Stomach (tissue), 9 donors: Measurements from ENCODE around the gene WNT2B. TPM values are rescaled to one million over a fixed set of nuclear protein-coding genes. Genes with fewer than 3 reads are reported as not detected.

Experiments used
- DNase-seq, 2 donors: peaks; one replicate each; pipeline versions ENCODE4 v3.0.0 to v3.0.0-alpha.2; 2013 to 2019
- H3K27ac ChIP-seq, 5 donors: fragments of 200-600 bp in 4 of 5; sonication (generic) in 4 of 5; one replicate each; pipeline ENCODE4 v1.5.1; 2013 to 2019; ENCODE audit warnings: mild to moderate bottlenecking in 1 of 5, moderate library complexity in 1 of 5
- H3K27me3 ChIP-seq, 3 donors: fragments of 200-600 bp; sonication (generic); one replicate each; pipeline ENCODE4 v1.5.1; 2017 to 2019; ENCODE audit warnings: mixed run types in 1 of 3
- H3K36me3 ChIP-seq, 4 donors: fragments of 200-600 bp; sonication (generic); 1 replicate in 3 of 4; 2 replicates in 1 of 4; pipeline ENCODE4 v1.5.1; 2016 to 2019
- H3K4me1 ChIP-seq, 4 donors: fragments of 200-600 bp; sonication (generic); one replicate each; pipeline ENCODE4 v1.5.1; 2016 to 2019
- H3K4me3 ChIP-seq, 4 donors: fragments of 200-600 bp; sonication (generic) in 3 of 4; one replicate each; pipeline ENCODE4 v1.5.1; 2016 to 2019; ENCODE audit warnings: mild to moderate bottlenecking in 1 of 4
- H3K9me3 ChIP-seq, 4 donors: fragments of 200-600 bp; sonication (generic); one replicate each; pipeline ENCODE4 v1.5.1; 2016 to 2019
- CTCF ChIP-seq, 7 experiments: fragments of 450-650 bp in 4 of 7; fragments of 200-600 bp in 3 of 7; sonication (generic) in 3 of 7; IDR thresholded peaks; one replicate each; pipeline ENCODE4 v1.5.1; 2016 to 2019; ENCODE audit warnings: antibody characterized with exemption in 7 of 7, control low read depth in 2 of 7, mild to moderate bottlenecking in 1 of 7
- EP300 ChIP-seq: sonication (generic); formaldehyde crosslinking; IDR thresholded peaks from one replicate; pipeline ENCODE4 v1.6.1; 2017; ENCODE audit warnings: antibody characterized with exemption
- POLR2A ChIP-seq, 4 donors: fragments of 450-650 bp; IDR thresholded peaks; one replicate each; pipeline ENCODE4 v1.6.1; 2016; ENCODE audit warnings: antibody characterized with exemption in 4 of 4, control low read depth in 2 of 4, mild to moderate bottlenecking in 1 of 4, moderate library complexity in 1 of 4
- POLR2AphosphoS5 ChIP-seq, 3 donors: sonication (generic); formaldehyde crosslinking; IDR thresholded peaks; one replicate each; pipeline ENCODE4 v1.6.1; 2016; ENCODE audit warnings: antibody characterized with exemption in 3 of 3
- WGBS, 5 donors: extraction: QIAGEN DNeasy Blood & Tissue Kit in 3 of 5; methylation state at CpG; one replicate each; pipeline versions ENCODE4 v1.1.5 to v1.1.7; 2013 to 2018; 5-methylcytosine and 5-hydroxymethylcytosine counted together
- intact Hi-C: fragments of 100-400 bp; cut with DNase I; formaldehyde crosslinking; loops from one replicate; pipeline ENCODE4 v1.15.1; 2023; ENCODE audit warnings: low total_unique reads
- polyA plus RNA-seq, 3 donors: library from polyadenylated mRNA; stranded (reverse); fragments of 200-250 nt; gene quantifications; one replicate each; pipeline ENCODE4 v1.2.3, GENCODE V29; 2013
- total RNA-seq, 5 donors: library from RNA; depleted of rRNA; stranded (reverse); fragments of >200 nt; gene quantifications; one replicate each; pipeline versions ENCODE4 v1.1.0 to v1.2.3, GENCODE V29; 2014 to 2016
- donor health status: healthy with polysubstance abuse.
- donor health status: Bipolar disorder and iron deficiency.
- donor health status: healthy.

Gene WNT2B
- total and polyA plus RNA-seq, 8 donors = 1.7 to 19.5 (median 2.7) TPM; not detected in 1

- intact Hi-C loops = no loop called here
- WGBS, 5 donors = 63 to 90% (median 85%) methylated on average over 2 of the region's 2 CpGs
- DNase-seq = peak in 1 of 2 donors; percentile 60
- no peak overlapping the region for H3K4me3 ChIP-seq
- peaks cover 0 to 68% (median 50%) of the 10 kb centered on the region in 4 donors for H3K36me3 ChIP-seq
- H3K9me3 ChIP-seq = no peaks in the 10 kb centered on the region
- no peaks in the 10 kb centered on the region for H3K27me3 ChIP-seq
- TF ChIP-seq EP300 (no peak), CTCF (IDR thresholded peaks at IDR 0.05) (no peak), POLR2AphosphoS5 (IDR thresholded peaks at IDR 0.05) (no peak)
- H3K27ac ChIP-seq = no peak overlapping the region
- H3K4me1 ChIP-seq = no peaks in the 10 kb centered on the region
These were observed 27.8 kb downstream of the WNT2B start for GRCh38 chr1:112536561-112536960.

GRCh38 chr1:112537456-112537855 is 28.7 kb downstream of the WNT2B start:
- H3K4me3 ChIP-seq = no peak overlapping the region
- no peak for TF ChIP-seq CTCF (IDR thresholded peaks at IDR 0.05)
- TF ChIP-seq POLR2AphosphoS5 (IDR thresholded peaks at IDR 0.05) = no peak
- no peak for TF ChIP-seq POLR2A (IDR thresholded peaks at IDR 0.05)

GRCh38 chr1:112538883-112539282 is 30.1 kb downstream of the WNT2B start:
- Histone ChIP-seq H3K4me1 (no peaks in the 10 kb centered on the region), H3K27me3 (no peaks in the 10 kb centered on the region), H3K4me3 (no peak overlapping the region), H3K27ac (no peak overlapping the region), H3K36me3 (peaks cover 6 to 59% (median 42%) of the 10 kb centered on the region in 4 donors), H3K9me3 (no peaks in the 10 kb centered on the region)
- no peak for TF ChIP-seq EP300
- no peak for TF ChIP-seq CTCF (IDR thresholded peaks at IDR 0.05)
- TF ChIP-seq POLR2AphosphoS5 (IDR thresholded peaks at IDR 0.05) = no peak
- no peak for TF ChIP-seq POLR2A (IDR thresholded peaks at IDR 0.05)
- DNase-seq = no peak
- intact Hi-C loops = no loop called here
- 91 to 95% (median 93%) methylated on average over 3 of the region's 3 CpGs for WGBS, 5 donors

More at GRCh38 chr1:112537456-112537855, 28.7 kb downstream of the WNT2B start:
- Histone ChIP-seq H3K9me3 (no peaks in the 10 kb centered on the region), H3K27me3 (no peaks in the 10 kb centered on the region), H3K36me3 (peaks cover 6 to 70% (median 53%) of the 10 kb centered on the region in 4 donors), H3K4me1 (no peaks in the 10 kb centered on the region), H3K27ac (no peak overlapping the region)
- DNase-seq = no peak
- intact Hi-C loops = no loop called here

GRCh38 chr1:112540226-112540794 is 31.5 kb downstream of the WNT2B start:
- Histone ChIP-seq H3K4me1 (peaks cover 0 to 9% (median 0%) of the 10 kb centered on the region in 4 donors), H3K36me3 (peaks cover 6 to 51% (median 41%) of the 10 kb centered on the region in 4 donors), H3K9me3 (no peaks in the 10 kb centered on the region), H3K27me3 (no peaks in the 10 kb centered on the region), H3K4me3 (no peak overlapping the region), H3K27ac (no peak overlapping the region)
- TF ChIP-seq EP300 (no peak), CTCF (IDR thresholded peaks at IDR 0.05) (no peak), POLR2AphosphoS5 (IDR thresholded peaks at IDR 0.05) (no peak), POLR2A (IDR thresholded peaks at IDR 0.05) (no peak)
- WGBS, 5 donors = 0 to 71% (median 57%) methylated on average over 1 of the region's 1 CpG
- intact Hi-C loops = no loop called here
- DNase-seq = peak in 1 of 2 donors; percentile 34
